HepG2 (cell line): Measurements from ENCODE around the gene GRM2. TPM values are rescaled to one million over a fixed set of nuclear protein-coding genes. Genes with fewer than 3 reads are reported as not detected.

ENCODE experiments used
- ATAC-seq: fragments of 200-7000 bp; cut with Tn5 transposase; 3 replicates; pipeline ENCODE4 v1.9.1; 2020; ENCODE audit warnings: mild to moderate bottlenecking, moderate library complexity
- BruUV-seq: library from RNA; stranded (reverse); fragments of 400-500 nt; replicated peaks from 2 replicates; lab custom pipeline; 2021; lab: Mats Ljungman, UMichigan
- CTCF ChIA-PET: fragments of 300-600 bp; formaldehyde crosslinking; extraction: SDS; loops from one replicate; lab custom pipeline; 2021; ENCODE audit warnings: low total read pairs, inconsistent platforms, low intra/inter-chr PET ratio; lab: Yijun Ruan, JAX
- POLR2A ChIA-PET: fragments of 350-600 bp; sonication (Branson Sonifier 250); formaldehyde crosslinking; loops from one replicate; lab custom pipeline; 2020; ENCODE audit warnings: antibody characterized with exemption, inconsistent platforms; lab: Yijun Ruan, JAX
- DNase-seq: peaks from one replicate; pipeline ENCODE4 v3.0.0-alpha.2; 2015; ENCODE audit warnings: low spot score
- FAIRE-seq: peaks from 3 replicates; lab custom pipeline; 2011; peaks lifted over from hg19 to GRCh38; lab: Jason Lieb, UNC
- H2AFZ ChIP-seq: one replicate; pipeline ENCODE4 v1.6.1; 2011; ENCODE audit warnings: low read length, inconsistent platforms
- H3K27ac ChIP-seq: fragments of 300-600 bp; 3 replicates; pipeline ENCODE4 v1.8.0; 2011; ENCODE audit warnings: mixed run types, mild to moderate bottlenecking, mixed read lengths, low read length, inconsistent platforms; ENCODE audit not compliant: insufficient read depth; ENCODE audit errors: extremely low read length
- H3K27me3 ChIP-seq, 2 experiments: fragments of 200-600 bp in 1 of 2; 2 replicates in 1 of 2; 3 replicates in 1 of 2; pipeline versions ENCODE4 v1.6.0 to v1.8.0; 2011; ENCODE audit warnings: low read length in 2 of 2, mild to moderate bottlenecking in 2 of 2, moderate library complexity in 2 of 2, inconsistent platforms in 1 of 2; ENCODE audit not compliant: insufficient read depth in 2 of 2, control insufficient read depth in 1 of 2
- H3K36me3 ChIP-seq, 2 experiments: fragments of 200-600 bp in 1 of 2; replicated peaks in 1 of 2; 2 replicates in 1 of 2; 3 replicates in 1 of 2; pipeline versions ENCODE4 v1.5.1 to v1.8.0; 2011; ENCODE audit warnings: low read length in 2 of 2, inconsistent platforms in 1 of 2; ENCODE audit not compliant: insufficient read depth in 2 of 2, control insufficient read depth in 1 of 2
- H3K4me1 ChIP-seq: 2 replicates; pipeline ENCODE4 v1.5.1; 2012; ENCODE audit warnings: low read length, inconsistent platforms; ENCODE audit not compliant: insufficient read depth
- H3K4me2 ChIP-seq: 2 replicates; pipeline ENCODE4 v1.6.0; 2011; ENCODE audit warnings: low read depth, low read length, inconsistent platforms
- H3K4me3 ChIP-seq, 3 experiments: fragments of 200-600 bp in 1 of 3; sonication (generic), shearing (Covaris generic) in 1 of 3; replicated peaks in 1 of 3; 2 replicates each; pipeline ENCODE4 v1.5.1; 2011 to 2016; ENCODE audit warnings: low read length in 3 of 3, inconsistent platforms in 2 of 3, low read depth in 2 of 3, mild to moderate bottlenecking in 2 of 3, control low read depth in 1 of 3, mixed read lengths in 1 of 3; ENCODE audit not compliant: insufficient read depth in 1 of 3
- H3K79me2 ChIP-seq: one replicate; pipeline ENCODE4 v1.6.1; 2011; ENCODE audit warnings: low read length, inconsistent platforms; ENCODE audit not compliant: insufficient read depth
- H3K9ac ChIP-seq: 2 replicates; pipeline ENCODE4 v1.6.0; 2011; ENCODE audit warnings: mild to moderate bottlenecking, low read depth, low read length, inconsistent platforms; ENCODE audit not compliant: insufficient read depth
- H3K9me3 ChIP-seq: 2 replicates; pipeline ENCODE4 v1.5.1; 2012; ENCODE audit warnings: mild to moderate bottlenecking, low read length
- H4K20me1 ChIP-seq: 2 replicates; pipeline ENCODE4 v1.6.0; 2011; ENCODE audit warnings: inconsistent platforms, mild to moderate bottlenecking, low read length, moderate library complexity; ENCODE audit not compliant: insufficient read depth
- GLMP ChIP-seq: sonication (generic); formaldehyde crosslinking; IDR thresholded peaks from 2 replicates; pipeline ENCODE4 v1.9.0; 2021; ENCODE audit warnings: missing genetic modification reagents, mild to moderate bottlenecking, borderline replicate concordance
- PHF21A ChIP-seq: sonication (generic); formaldehyde crosslinking; IDR thresholded peaks from 2 replicates; pipeline ENCODE4 v1.5.0; 2020; ENCODE audit warnings: mild to moderate bottlenecking, missing genetic modification reagents
- TMF1 ChIP-seq: sonication (generic); formaldehyde crosslinking; IDR thresholded peaks from 2 replicates; pipeline ENCODE4 v1.8.1; 2022; ENCODE audit warnings: low read depth, missing genetic modification reagents
- TRIM24 ChIP-seq: sonication (generic); formaldehyde crosslinking; IDR thresholded peaks from 2 replicates; pipeline ENCODE4 v1.8.0; 2022; ENCODE audit warnings: mild to moderate bottlenecking, missing genetic modification reagents
- ZFP1 ChIP-seq: IDR thresholded peaks from 2 replicates; pipeline ENCODE4 v1.6.1; 2016
- ZFP90 ChIP-seq: sonication (generic); formaldehyde crosslinking; IDR thresholded peaks from 2 replicates; pipeline ENCODE4 v1.8.0; 2022; ENCODE audit warnings: missing genetic modification reagents, mild to moderate bottlenecking, inconsistent platforms, borderline replicate concordance
- ZHX2 ChIP-seq, 2 experiments: sonication (generic) in 1 of 2; formaldehyde crosslinking in 1 of 2; IDR thresholded peaks; 2 replicates each; pipeline versions ENCODE4 v1.6.1 to v1.9.0; 2014 to 2022; ENCODE audit warnings: antibody characterized with exemption in 1 of 2, borderline replicate concordance in 1 of 2, inconsistent platforms in 1 of 2, low read depth in 1 of 2, missing genetic modification reagents in 1 of 2
- ZNF136 ChIP-seq: sonication (generic); formaldehyde crosslinking; IDR thresholded peaks from 2 replicates; pipeline ENCODE4 v1.8.1; 2022; ENCODE audit warnings: low read depth, mild to moderate bottlenecking, moderate library complexity, missing genetic modification reagents
- WGBS: methylation state at CpG from one replicate; pipeline ENCODE4 v1.1.6; 2017; ENCODE audit warnings: low lambda C conversion rate; 5-methylcytosine and 5-hydroxymethylcytosine counted together
- in situ Hi-C: cut with HindIII; loops from 2 replicates; pipeline ENCODE4 v1.10.0; 2017; ENCODE audit warnings: low pct_unique_long_range_greater_than_20kb; ENCODE audit not compliant: extremely low pct_ligation_motif_present
- intact Hi-C: fragments of 100-400 bp; cut with micrococcal nuclease; formaldehyde crosslinking; loops from one replicate; pipeline ENCODE4 v1.10.0; 2022; ENCODE audit not compliant: unreplicated experiment
- polyA plus RNA-seq, 8 experiments: library from polyadenylated mRNA; depleted of rRNA in 3 of 8; stranded (reverse) in 7 of 8; unstranded in 1 of 8; fragments of >200 nt; fragmentation: Illumina TruSeq in 4 of 8; extraction: Trizol in 4 of 8; gene quantifications; 2 replicates each; pipeline versions ENCODE4 v1.2.1 to v1.2.3, GENCODE V29; 2011 to 2016; ENCODE audit warnings: low read depth in 4 of 8, missing spikeins in 1 of 8, mixed read lengths in 1 of 8; ENCODE audit not compliant: insufficient read depth in 1 of 8
- total RNA-seq, 5 experiments: library from RNA; depleted of rRNA; stranded (reverse); fragments of >200 nt; fragmentation: Illumina TruSeq; extraction: Trizol; gene quantifications; 2 replicates each; pipeline ENCODE4 v1.2.3, GENCODE V29; 2016; ENCODE audit warnings: low read depth in 1 of 5
- TF ChIP-seq, protein P1 (sequence below): sonication (generic); formaldehyde crosslinking; IDR thresholded peaks from 2 replicates; pipeline ENCODE4 v1.5.1; 2020; ENCODE audit warnings: missing genetic modification reagents, mild to moderate bottlenecking, borderline replicate concordance

Gene GRM2
- total and polyA plus RNA-seq, 2 of the 13 experiments (the other 11 are each of a cell fraction or from before 2014, with no cell fraction given), result 0.04 to 0.07 TPM

- TF ChIP-seq ZHX2 (IDR thresholded peaks at IDR 0.05; ENCODE audit: low read depth) (no peak), ZHX2 (CRISPR knock-in tag; IDR thresholded peaks at IDR 0.05; ENCODE audit: borderline replicate concordance) (no peak)
Measured at GRCh38 chr3:51675201-51675611, 31.7 kb upstream of the GRM2 start (continued).

GRCh38 chr3:51676102-51676640 is 30.7 kb upstream of the GRM2 start:
- POLR2A ChIA-PET, result no interaction called here
- in situ Hi-C loops (no loop called here), intact Hi-C loops (loop anchor here (10.0 kb wide), 1 partner anchor 291 kb away; the partner anchor contains the start of gene MANF)
- Histone ChIP-seq H3K9me3 (no peaks in the 10 kb centered on the region), H3K36me3 (peaks cover 8 to 9% of the 10 kb centered on the region in 2 experiments; a peak in 3 of 5 replicates), H3K9ac (no peak overlapping the region), H3K27me3 (no peaks in the 10 kb centered on the region), H4K20me1 (no peaks in the 10 kb centered on the region), H3K27ac (no peak overlapping the region), H2AFZ (no peak overlapping the region), H3K4me2 (no peak overlapping the region), H3K79me2 (peaks cover 4% of the 10 kb centered on the region), H3K4me3 (no peak overlapping the region), H3K4me1 (peaks cover 22% of the 10 kb centered on the region)
- ATAC-seq, result no peak
- BruUV-seq, result no TSS peak
- DNase-seq, result no peak
- 85% methylated on average over 2 of the region's 3 CpGs for WGBS
- no peak for FAIRE-seq
- TF ChIP-seq ZFP1, result no peak
- TF ChIP-seq TRIM24 (CRISPR knock-in tag), result no peak
- TF ChIP-seq ZNF136, result no peak
- TF ChIP-seq ZFP90 (CRISPR knock-in tag), result no peak
- no peak for TF ChIP-seq GLMP (CRISPR knock-in tag)
- TF ChIP-seq PHF21A (CRISPR knock-in tag), result no peak
- TF ChIP-seq, protein P1, sequence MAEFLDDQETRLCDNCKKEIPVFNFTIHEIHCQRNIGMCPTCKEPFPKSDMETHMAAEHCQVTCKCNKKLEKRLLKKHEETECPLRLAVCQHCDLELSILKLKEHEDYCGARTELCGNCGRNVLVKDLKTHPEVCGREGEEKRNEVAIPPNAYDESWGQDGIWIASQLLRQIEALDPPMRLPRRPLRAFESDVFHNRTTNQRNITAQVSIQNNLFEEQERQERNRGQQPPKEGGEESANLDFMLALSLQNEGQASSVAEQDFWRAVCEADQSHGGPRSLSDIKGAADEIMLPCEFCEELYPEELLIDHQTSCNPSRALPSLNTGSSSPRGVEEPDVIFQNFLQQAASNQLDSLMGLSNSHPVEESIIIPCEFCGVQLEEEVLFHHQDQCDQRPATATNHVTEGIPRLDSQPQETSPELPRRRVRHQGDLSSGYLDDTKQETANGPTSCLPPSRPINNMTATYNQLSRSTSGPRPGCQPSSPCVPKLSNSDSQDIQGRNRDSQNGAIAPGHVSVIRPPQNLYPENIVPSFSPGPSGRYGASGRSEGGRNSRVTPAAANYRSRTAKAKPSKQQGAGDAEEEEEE (CRISPR knock-in tag), result no peak
- TF ChIP-seq TMF1, result no peak
- CTCF ChIA-PET, result no interaction called here
